NCI-H2029 treated with DMSO at 0.1 percent for 48 hours (cell line): ENCODE data around the gene RETREG3.
"Not testable (repeated sequence)": the region's sequence is repeated elsewhere in the genome, so short reads cannot be mapped to it uniquely, and the experiment has no call there.

Source experiments
- DNase-seq: peaks from one replicate; lab custom pipeline; 2025; lab: John Stamatoyannopoulos, UW

RETREG3 gene

DNA sequence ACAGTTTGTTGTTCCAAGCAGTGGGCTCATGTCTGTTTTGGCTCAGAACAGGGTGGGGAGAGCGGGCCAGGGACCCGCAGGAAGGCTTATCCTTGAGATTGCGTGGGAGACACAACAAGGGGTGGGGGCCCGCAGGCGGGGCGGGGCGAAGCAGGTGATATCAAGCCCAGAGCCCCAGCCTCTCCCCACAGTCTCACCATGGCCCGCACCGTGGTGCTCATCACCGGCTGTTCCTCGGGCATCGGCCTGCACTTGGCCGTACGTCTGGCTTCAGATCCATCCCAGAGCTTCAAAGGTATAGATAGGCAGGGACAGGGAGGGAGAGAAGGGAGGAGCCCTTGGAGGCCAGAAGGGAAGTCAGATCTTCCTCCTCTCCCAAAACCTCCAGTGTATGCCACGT, 56.4 kb downstream of the RETREG3 start, which contains the start of gene HSD17B1:
Gene HSD17B1 (plus strand): TSS at position 188 of the 400 bp plus-strand sequence. CDS start 11 bp downstream, at position 199.
- DNase-seq = not testable (repeated sequence)

DNA sequence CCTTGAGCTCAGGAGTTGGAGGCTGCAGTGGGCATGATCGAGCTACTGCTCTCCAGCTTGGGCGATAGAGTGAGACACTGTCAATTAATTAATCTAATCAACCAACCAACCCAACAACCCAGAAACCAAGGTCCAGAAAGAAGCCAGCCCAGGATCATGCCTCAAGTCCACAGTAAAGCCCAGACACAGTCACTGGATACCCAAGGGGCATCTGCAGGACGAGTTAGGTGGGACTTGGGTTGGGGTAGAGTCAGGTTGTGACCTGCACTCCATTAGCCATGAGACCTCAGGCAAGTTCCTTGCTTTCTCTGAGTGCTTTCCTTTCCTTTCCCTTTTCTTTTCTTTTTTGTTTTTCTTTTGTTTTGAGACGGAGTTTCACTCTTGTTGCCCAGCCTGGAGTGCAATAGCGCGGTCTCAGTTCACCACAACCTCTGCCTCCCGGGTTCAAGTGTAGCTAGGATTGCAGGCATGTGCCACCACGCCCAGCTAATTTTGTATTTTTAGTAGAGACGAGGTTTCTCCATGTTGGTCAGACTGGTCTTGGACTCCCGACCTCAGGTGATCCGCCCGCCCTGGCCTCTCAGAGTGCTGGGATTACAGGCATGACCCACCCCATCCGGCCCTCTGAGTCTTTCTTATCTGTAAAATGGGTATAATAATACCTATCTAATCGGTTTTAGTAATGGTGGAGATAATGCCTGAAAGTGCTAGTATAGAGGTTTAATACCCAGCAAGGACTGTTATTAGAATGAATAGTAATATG, 60.0 kb downstream of the RETREG3 start:
- no peak for DNase-seq

DNA sequence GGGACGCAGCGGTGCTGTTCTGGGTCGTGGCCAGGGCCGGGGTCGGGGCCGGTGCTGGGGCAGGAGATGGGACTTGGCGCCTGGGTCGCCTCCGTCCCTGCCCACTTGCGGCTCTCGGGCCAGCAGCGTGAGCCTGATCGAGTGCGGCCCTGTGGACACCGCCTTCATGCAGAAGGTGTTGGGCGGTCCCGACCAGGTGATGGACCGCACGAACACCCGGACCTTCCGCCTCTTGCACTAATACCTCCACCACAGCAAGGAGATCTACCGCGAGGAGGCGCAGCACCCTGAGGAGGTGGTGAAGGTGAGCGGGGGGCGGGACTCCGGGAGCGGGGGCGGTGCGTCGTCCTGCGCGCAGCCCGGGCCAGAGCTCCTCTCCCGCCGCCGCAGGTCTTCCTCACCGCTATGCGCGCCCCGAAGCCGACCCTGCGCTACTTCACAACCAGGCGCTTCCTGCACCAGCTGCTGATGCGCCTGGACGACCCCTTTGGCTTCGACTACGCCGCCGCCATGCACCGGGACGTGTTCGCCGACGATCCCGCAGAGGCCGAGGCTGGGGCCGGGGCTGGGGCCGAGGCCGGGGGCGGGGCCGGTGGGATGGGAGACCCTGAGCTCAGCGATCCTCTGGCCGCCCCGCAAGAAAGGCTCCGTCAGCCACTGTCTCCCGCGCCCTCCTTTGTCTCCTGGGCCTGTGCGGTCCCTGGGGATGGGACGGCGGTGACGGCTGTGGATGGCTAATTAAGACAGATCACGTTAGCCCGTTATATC, 60.9 kb downstream of the RETREG3 start:
- peak; percentile 37 for DNase-seq

DNA sequence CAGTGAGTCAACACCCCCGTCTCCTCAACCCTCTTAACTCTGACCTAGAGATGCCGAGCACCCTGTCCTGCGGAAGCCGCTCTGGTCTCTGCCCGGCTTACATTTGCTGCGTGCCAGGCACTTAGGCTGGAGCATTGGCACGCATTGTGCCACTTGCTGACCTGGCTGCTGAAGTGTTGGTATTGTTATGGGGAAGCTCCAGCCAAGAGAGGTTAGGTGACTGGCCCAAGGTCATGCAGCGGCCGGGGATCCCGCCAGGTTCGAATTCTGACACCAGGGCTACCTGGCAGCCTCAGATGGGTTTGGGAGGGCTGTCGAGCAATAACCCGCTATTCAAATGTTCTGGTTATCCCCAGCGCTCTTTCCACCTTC, 61.5 kb downstream of the RETREG3 start:
- no peak for DNase-seq

DNA sequence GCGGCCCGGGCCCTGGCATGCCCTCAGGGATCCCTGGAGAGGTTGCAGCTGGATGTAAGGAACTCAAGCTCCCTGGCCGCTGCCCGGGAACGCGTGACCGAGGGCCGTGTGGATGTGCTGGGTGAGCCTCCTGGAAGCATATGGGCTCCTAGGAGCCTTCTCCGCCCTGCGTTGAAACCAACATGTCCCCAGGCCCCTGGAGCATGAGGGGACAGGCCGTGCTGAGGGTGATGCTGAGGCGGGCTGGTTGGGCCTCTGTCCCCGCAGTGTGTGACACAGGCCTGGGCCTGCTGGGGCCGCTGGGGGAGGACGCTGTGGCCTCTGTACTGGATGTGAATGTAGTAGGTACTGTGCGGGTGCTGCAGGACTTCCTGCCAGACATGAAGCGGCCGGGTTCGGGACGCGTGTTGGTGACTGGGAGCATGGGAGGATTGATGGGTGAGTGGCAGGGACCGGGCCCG, 62.1 kb downstream of the RETREG3 start:
- no peak for DNase-seq

DNA sequence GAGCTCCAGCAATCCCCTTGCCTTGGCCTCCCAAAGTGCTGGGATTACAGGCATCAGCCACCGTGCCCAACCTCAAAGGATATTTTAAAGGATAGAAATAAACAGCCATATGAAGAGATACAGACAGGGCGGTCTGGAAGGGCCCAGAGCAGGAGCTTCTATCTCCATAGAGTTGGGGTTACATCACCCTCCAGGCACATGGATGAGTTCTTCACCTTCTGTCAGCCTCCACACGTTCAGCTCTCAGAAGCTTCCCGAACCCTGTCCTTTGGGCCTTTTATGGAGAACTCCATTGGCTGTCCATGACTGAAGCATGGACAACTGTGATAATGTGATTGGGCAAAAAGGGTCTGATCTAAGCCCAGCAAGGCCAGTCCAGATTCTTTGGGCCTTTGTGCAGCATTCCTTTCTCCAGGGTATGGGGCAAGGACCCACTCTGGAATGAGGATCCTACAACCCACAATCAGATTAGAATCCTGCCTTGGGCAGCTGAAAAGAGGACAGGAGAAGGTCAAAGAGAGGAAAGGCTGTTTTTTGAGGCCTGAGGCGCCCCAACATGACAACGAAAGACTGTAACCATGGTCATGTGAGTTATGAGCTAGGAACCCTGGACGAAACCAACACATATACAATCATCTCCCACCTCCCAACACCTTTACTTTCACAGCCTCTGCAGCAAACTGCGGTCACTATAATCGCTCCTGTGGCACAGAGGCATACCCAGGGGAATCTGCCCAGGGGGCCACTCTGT, 63.2 kb downstream of the RETREG3 start:
- DNase-seq = not testable (repeated sequence)

DNA sequence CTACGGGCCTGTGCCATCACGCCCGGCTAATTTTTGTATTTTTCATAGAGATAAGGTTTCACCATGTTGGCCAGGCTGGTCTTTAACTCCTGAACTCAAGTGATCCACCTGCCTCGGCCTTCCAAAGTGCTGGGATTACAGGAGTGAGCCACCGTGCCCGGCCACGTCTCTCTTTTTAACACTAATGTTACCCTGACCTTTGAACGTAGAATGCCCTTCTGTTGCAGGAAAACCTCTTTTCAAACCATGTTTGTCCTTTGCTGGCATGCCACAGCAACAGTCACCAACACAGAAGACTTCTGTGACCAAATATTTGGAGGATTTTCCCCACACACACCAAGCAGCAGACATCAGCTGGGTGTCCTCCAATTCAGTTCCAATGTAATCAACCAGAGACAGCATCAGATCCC, 64.3 kb downstream of the RETREG3 start:
- no peak for DNase-seq

DNA sequence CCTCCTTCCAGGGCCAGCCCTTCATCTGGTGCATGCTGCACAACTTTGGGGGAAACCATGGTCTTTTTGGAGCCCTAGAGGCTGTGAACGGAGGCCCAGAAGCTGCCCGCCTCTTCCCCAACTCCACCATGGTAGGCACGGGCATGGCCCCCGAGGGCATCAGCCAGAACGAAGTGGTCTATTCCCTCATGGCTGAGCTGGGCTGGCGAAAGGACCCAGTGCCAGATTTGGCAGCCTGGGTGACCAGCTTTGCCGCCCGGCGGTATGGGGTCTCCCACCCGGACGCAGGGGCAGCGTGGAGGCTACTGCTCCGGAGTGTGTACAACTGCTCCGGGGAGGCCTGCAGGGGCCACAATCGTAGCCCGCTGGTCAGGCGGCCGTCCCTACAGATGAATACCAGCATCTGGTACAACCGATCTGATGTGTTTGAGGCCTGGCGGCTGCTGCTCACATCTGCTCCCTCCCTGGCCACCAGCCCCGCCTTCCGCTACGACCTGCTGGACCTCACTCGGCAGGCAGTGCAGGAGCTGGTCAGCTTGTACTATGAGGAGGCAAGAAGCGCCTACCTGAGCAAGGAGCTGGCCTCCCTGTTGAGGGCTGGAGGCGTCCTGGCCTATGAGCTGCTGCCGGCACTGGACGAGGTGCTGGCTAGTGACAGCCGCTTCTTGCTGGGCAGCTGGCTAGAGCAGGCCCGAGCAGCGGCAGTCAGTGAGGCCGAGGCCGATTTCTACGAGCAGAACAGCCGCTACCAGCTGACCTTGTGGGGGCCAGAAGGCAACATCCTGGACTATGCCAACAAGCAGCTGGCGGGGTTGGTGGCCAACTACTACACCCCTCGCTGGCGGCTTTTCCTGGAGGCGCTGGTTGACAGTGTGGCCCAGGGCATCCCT, 65.7 kb downstream of the RETREG3 start:
- DNase-seq = no peak

DNA sequence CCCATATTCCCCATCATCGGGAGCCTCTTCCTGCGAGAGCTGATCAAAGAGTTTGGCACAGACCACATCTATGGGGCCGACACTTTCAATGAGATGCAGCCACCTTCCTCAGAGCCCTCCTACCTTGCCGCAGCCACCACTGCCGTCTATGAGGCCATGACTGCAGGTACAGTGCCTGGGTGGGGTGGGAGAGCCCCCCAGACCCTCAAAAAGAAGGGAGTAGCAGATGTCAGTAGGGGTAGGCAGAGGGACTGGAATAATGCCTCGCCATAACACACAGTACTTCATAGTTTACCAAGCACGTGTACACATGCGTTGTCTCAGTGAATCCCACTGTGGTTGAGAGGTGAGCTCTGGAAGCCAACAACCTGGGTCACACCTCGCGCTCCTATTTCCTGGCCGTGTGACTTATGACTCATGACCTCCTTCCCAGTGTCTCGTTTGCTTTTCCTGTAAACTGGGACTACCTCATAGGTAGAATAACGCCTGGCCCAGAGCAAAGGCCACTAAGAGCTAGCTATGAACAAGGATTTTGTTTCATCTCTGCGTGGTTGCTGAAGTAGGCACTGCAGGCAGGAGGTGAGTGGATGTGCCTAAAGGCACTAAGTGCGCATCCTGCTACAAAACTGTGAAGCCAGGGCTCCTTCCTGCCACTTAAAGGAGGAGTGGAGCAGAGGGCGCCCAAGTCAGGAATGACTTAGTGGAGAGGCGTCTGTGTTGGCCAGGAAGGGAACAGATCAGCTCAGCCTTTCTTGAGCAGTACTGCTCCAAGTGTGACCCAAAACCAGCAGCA, 67.9 kb downstream of the RETREG3 start:
- no peak for DNase-seq

DNA sequence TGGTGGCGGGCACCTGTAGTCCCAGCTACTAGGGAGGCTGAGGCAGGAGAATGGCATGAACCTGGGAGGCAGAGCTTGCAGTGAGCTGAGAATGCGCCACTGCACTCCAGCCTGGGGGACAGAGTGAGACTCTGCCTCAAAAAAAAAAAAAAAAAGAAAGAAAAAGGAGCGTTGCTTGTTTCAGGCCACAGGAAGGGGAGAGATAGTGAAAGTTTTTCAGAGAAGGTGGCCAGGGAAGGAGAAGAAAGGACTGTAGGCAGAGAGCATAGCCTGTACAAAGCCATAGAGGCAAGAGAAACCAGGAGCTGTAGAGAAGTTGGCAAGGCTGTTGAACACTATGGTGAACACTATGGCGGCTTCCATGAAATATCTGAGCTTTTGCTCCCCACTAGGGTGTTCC, 68.6 kb downstream of the RETREG3 start:
- not testable (repeated sequence) for DNase-seq

DNA sequence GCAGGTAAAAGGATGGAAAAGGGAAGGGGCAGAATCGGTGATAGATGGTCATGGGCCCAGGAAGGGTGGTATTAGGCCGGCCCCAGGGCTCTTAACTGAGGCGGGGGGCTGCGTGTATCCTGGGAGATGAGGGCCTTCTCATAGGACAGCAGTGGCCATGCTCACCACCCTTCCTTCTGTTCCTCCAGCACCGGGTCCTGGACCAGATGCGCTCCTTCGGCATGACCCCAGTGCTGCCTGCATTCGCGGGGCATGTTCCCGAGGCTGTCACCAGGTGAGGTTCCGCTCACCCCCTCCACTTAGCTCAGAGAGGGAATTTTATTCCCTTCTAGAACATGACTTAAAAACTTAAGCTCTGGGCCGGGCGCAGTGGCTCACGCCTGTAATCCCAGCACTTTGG, 70.7 kb downstream of the RETREG3 start:
- DNase-seq = no peak

DNA sequence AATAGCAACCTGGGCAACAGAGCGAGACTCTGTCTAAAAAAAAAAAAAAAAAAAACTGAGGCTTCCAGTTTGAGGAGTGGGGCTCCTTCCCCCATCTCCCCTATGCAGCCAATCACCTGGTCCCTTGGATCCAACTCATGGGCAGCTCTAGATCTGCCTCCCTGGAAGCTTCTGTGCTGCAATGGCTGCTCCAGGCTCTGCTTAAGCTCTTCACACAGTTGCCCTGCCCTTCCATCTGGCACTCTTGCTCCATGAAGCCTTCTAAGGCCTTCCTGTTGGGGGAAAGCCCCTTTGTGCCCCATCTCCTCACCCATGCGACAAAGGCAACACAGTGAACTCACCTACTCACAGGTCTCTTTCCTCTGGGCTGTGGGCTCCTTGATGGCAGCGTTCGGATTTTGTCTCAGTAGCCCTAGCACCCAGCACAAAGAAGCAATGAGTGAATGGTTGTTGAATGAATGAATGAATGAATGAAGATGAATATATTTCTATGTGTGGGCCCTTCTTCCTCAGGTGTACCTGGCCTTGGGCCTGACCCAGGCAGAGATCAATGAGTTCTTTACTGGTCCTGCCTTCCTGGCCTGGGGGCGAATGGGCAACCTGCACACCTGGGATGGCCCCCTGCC, 71.2 kb downstream of the RETREG3 start:
- no peak for DNase-seq

DNA sequence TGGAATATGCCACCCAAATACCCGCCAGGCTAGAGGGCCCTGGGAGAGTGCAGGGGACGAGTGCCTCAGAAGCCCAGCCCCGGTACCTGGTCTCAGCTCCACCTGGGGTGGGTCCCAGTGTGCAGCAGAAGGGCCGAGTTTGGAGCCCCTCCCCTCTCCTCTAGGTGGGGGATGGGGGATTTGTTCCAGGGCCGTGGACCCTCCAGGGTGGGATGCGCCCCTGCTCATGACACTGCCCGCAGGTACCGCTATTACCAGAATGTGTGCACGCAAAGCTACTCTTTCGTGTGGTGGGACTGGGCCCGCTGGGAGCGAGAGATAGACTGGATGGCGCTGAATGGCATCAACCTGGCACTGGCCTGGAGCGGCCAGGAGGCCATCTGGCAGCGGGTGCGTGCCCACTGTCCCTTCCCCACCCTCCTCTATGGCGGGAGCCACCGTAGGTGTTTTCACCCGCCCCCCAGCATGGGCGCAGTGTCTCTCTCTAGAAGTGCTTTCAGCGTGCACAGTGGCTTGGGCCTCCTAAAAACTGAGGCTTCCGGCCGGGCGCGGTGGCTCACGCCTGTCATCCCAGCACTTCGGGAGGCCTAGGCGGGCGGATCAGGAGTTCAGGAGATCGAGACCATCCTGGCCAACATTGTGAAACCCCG, 71.9 kb downstream of the RETREG3 start:
- no peak for DNase-seq

DNA sequence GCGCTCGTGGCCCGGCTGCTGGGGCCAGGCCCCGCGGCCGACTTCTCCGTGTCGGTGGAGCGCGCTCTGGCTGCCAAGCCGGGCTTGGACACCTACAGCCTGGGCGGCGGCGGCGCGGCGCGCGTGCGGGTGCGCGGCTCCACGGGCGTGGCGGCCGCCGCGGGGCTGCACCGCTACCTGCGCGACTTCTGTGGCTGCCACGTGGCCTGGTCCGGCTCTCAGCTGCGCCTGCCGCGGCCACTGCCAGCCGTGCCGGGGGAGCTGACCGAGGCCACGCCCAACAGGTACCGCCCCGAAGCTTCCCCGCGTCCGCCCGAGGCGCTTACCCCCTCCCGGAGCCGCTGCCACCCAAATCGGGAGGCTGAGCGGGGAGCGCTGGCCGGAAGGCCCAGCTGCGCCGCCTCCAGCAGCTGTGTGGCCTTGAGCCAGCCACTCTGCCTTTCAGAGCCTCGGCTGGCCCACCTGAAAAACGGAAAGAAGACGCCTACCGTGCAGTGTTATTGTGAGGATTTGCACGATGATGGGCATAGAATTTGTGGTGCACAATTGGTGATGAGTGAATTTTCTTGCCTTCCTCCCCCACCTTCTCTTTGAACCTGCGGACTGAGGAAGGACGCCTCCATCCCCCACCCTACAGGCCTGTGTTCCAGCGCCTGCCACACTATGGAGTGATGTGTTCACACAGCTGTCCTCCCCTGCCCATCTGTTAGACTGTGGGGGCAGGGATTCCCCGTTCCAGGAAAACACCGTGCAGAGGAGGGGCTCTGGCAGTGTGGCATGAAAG, 72.6 kb downstream of the RETREG3 start:
- no peak for DNase-seq

DNA sequence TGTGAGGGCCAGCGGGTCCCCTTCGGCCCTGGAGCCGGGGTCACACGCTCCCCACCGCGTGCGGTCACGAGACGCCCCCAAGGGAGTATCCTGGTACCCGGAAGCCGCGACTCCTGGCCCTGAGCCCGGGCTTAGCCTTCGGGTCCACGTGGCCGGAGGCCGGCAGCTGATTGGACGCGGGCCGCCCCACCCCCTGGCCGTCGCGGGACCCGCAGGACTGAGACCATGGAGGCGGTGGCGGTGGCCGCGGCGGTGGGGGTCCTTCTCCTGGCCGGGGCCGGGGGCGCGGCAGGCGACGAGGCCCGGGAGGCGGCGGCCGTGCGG, 73.2 kb downstream of the RETREG3 start, which contains the start of gene NAGLU:
Gene NAGLU (plus strand): TSS at position 194 of the 324 bp plus-strand sequence. CDS start 32 bp downstream, at position 226.
- DNase-seq = peak; percentile 41

DNA sequence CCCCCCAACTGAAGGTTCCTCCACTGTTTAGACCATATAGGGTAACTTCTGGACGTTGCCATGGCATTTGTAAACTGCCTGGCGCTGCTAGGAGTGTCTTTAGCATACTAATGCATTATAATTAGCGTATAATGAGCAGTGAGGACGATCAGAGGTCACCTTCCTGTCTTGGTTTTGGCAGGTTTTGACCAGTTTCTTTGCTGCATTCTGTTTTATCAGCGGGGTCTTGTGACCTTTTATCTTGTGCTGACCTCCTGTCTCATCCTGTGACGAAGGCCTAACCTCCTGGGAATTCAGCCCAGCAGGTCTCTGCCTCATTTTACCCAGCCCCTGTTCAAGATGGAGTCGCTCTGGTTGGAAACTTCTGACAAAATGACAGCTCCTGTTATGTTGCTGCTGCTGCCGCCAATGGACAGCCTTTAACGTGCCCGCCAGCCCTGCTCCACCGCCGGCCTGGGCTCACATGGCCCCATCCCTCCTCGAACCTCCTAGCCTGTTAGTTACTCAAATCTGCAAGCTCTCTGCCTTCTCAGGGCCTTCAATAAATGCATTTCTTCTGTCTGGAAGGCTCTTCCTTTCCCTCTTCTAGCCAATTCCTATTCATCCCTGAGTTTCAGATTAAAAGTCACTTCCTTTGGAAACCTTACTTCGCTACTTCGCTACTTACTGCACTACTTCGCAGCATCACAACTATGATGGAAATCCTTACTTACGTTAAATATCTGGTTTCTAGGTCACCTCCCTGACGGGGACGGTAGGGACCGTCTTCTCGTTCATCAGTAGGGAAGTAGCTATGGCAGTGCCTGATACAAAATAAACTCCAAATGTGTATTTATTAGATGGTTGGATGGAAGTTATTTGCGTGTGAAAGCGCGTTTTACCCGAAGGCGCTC, 73.8 kb downstream of the RETREG3 start:
- no peak for DNase-seq

DNA sequence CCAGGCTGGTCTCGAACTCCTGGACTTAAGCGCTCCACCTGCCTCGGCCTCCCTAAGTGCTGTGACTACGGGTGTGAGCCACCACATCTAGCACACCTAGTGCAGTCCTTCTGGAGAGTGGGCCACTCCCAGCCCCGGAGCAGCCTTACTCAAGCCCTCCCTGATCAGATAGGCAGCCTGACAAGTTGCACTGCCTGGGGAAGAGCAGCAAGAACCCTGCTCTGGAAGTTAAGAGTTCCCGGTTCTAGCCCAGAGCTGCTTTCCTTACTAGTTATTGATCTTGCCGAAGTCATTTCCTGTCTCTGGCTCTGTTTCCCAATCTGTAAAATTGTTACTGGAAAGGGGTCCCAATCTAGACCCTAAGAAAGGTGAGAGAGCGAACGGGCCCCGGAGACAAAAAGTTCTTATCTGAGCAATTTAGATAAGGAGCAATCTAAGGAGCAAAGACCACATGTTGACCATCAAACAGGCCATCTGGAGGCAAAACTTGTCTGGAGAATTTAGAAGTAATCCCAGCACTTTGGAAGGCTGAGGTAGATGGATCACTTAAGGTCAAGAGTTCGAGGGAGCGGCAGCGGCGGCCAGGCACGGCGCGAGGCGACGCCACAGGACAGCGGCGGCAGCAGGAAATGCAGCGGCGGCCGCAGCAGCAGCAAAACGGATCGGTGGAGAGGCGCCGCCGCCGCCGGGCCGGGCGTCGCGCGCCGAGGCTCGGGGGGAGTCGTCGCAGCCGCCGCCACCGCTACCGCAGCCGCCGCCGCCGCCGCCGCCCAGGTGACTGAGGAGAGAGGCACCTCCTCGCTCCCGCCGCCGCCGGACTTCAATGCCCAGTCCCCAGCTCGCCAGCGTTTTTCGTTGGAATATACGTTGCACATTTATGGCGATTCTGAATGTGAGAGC, 77.5 kb downstream of the RETREG3 start:
- DNase-seq = no peak
